ENCODE measurements around the gene ZSCAN26.

DNA sequence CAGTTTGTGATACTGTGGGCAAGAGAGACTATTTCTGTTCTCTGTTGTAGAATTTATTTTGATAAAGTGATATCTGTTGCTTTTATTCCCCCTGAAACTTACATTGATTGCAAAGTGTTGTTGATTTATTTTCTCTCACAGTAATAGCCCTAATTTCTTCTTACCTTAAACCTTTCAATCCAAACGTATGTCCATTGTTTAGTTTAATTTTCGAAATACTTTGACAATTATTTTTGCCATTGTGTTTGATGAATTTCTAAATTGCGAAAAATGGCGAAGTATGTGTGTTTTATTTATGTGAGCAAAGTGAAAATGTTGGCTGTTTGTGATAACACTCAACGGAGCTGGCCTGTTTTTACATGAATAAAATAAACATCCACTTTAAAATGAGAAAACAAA is 381 bp upstream of the ZSCAN26 start:
- TF ChIP-seq ZC3H10 (CRISPR knock-in tag; IDR thresholded peaks at IDR 0.05) (no peak), ARNTL (CRISPR knock-in tag; IDR thresholded peaks at IDR 0.05; ENCODE audit: borderline replicate concordance, low read depth) (no peak), ESRRG (CRISPR knock-in tag; IDR thresholded peaks at IDR 0.05) (no peak), ZFP3 (CRISPR knock-in tag; IDR thresholded peaks at IDR 0.05) (no peak), GLIS3 (CRISPR knock-in tag; IDR thresholded peaks at IDR 0.05) (no peak), TOX (CRISPR knock-in tag; IDR thresholded peaks at IDR 0.05; ENCODE audit: borderline replicate concordance) (no peak)
- TF ChIP-seq, protein P1, sequence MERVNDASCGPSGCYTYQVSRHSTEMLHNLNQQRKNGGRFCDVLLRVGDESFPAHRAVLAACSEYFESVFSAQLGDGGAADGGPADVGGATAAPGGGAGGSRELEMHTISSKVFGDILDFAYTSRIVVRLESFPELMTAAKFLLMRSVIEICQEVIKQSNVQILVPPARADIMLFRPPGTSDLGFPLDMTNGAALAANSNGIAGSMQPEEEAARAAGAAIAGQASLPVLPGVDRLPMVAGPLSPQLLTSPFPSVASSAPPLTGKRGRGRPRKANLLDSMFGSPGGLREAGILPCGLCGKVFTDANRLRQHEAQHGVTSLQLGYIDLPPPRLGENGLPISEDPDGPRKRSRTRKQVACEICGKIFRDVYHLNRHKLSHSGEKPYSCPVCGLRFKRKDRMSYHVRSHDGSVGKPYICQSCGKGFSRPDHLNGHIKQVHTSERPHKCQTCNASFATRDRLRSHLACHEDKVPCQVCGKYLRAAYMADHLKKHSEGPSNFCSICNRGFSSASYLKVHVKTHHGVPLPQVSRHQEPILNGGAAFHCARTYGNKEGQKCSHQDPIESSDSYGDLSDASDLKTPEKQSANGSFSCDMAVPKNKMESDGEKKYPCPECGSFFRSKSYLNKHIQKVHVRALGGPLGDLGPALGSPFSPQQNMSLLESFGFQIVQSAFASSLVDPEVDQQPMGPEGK (CRISPR knock-in tag; IDR thresholded peaks at IDR 0.05; ENCODE audit: borderline replicate concordance) = no peak
- TF ChIP-seq, protein P2, sequence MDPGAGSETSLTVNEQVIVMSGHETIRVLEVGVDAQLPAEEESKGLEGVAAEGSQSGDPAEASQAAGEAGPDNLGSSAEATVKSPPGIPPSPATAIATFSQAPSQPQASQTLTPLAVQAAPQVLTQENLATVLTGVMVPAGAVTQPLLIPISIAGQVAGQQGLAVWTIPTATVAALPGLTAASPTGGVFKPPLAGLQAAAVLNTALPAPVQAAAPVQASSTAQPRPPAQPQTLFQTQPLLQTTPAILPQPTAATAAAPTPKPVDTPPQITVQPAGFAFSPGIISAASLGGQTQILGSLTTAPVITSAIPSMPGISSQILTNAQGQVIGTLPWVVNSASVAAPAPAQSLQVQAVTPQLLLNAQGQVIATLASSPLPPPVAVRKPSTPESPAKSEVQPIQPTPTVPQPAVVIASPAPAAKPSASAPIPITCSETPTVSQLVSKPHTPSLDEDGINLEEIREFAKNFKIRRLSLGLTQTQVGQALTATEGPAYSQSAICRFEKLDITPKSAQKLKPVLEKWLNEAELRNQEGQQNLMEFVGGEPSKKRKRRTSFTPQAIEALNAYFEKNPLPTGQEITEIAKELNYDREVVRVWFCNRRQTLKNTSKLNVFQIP (CRISPR knock-in tag; IDR thresholded peaks at IDR 0.05; ENCODE audit: borderline replicate concordance, low read depth) = no peak
